ENCODE measurements around the gene ZYG11B. TPM values are rescaled to one million over a fixed set of nuclear protein-coding genes. Genes with fewer than 3 reads are reported as not detected.
"Not testable (repeated sequence)": the region's sequence is repeated elsewhere in the genome, so short reads cannot be mapped to it uniquely, and the experiment has no call there.

ZYG11B gene
- total and polyA plus RNA-seq, 7 experiments from 2014 or later = 14.2 to 26.8 (median 17.9) TPM

- Mint-ChIP-seq H3K4me3 (no peak overlapping the region), H3K36me3 (no peaks in the 10 kb centered on the region), H3K9me3 (no peaks in the 10 kb centered on the region), H3K27me3 (peaks cover 0 to 10% (median 5%) of the 10 kb centered on the region in 5 donors), H3K4me1 (no peaks in the 10 kb centered on the region), H3K27ac (no peak overlapping the region)
- no peaks in the 10 kb centered on the region for H3K4me1 ChIP-seq (ENCODE audit: control insufficient read depth in 2 of 2, insufficient read depth in 2 of 2, low read length in 2 of 2)
- no peaks in the 10 kb centered on the region for H3K9me3 ChIP-seq (ENCODE audit: control insufficient read depth in 2 of 3, low read length in 3 of 3)
- DNase-seq (no peak), ATAC-seq (no peak)
- no peak overlapping the region for H3K4me3 ChIP-seq (ENCODE audit: low read length)
- CTCF ChIA-PET = no interaction called here
- no peaks in the 10 kb centered on the region for H3K36me3 ChIP-seq (ENCODE audit: control insufficient read depth in 2 of 3, insufficient read depth in 3 of 3, low read length in 3 of 3)
- intact Hi-C loops (cut with micrococcal nuclease) = no loop called here
- no peak overlapping the region for H3K27ac ChIP-seq (ENCODE audit: low read depth, low read length)
- POLR2A ChIA-PET = no interaction called here
- H3K27me3 ChIP-seq (ENCODE audit: control insufficient read depth in 2 of 2, insufficient read depth in 2 of 2, low read length in 2 of 2) = no peaks in the 10 kb centered on the region
Observed at GRCh38 chr1:52862666-52863458, 136.6 kb downstream of the ZYG11B start.

GRCh38 chr1:52867087-52867863 is 141.0 kb downstream of the ZYG11B start:
- H3K27ac ChIP-seq (ENCODE audit: low read depth, low read length) = no peak overlapping the region
- DNase-seq = no peak
- no peaks in the 10 kb centered on the region for H3K36me3 ChIP-seq (ENCODE audit: control insufficient read depth in 2 of 3, insufficient read depth in 3 of 3, low read length in 3 of 3)
- no peak for ATAC-seq
- no peak overlapping the region for H3K4me3 ChIP-seq (ENCODE audit: low read length)
- Mint-ChIP-seq H3K4me1 (no peaks in the 10 kb centered on the region), H3K27me3 (peaks cover 0 to 10% (median 5%) of the 10 kb centered on the region in 5 donors), H3K27ac (no peak overlapping the region), H3K9me3 (peaks cover 0 to 2% (median 0%) of the 10 kb centered on the region in 11 donors), H3K4me3 (no peak overlapping the region), H3K36me3 (peaks cover 0 to 2% (median 0%) of the 10 kb centered on the region in 5 donors)
- intact Hi-C loops (cut with micrococcal nuclease) = no loop called here
- POLR2A ChIA-PET = no interaction called here
- H3K27me3 ChIP-seq (ENCODE audit: control insufficient read depth in 2 of 2, insufficient read depth in 2 of 2, low read length in 2 of 2) = no peaks in the 10 kb centered on the region
- no peaks in the 10 kb centered on the region for H3K4me1 ChIP-seq (ENCODE audit: control insufficient read depth in 2 of 2, insufficient read depth in 2 of 2, low read length in 2 of 2)
- CTCF ChIA-PET = interaction anchor here (0.6 kb wide), 1 partner anchor 144 kb away, joined by 7 read pairs; no protein-coding TSS in a partner anchor
- no peaks in the 10 kb centered on the region for H3K9me3 ChIP-seq (ENCODE audit: control insufficient read depth in 2 of 3, low read length in 3 of 3)

GRCh38 chr1:52869727-52870126 is 143.5 kb downstream of the ZYG11B start:
- H3K4me1 ChIP-seq (ENCODE audit: control insufficient read depth in 2 of 2, insufficient read depth in 2 of 2, low read length in 2 of 2); H3K9me3 ChIP-seq (ENCODE audit: control insufficient read depth in 2 of 3, low read length in 3 of 3); DNase-seq; H3K27ac ChIP-seq (ENCODE audit: low read depth, low read length); H3K27me3 ChIP-seq (ENCODE audit: control insufficient read depth in 2 of 2, insufficient read depth in 2 of 2, low read length in 2 of 2); H3K9me3 Mint-ChIP-seq; H3K36me3 ChIP-seq (ENCODE audit: control insufficient read depth in 2 of 3, insufficient read depth in 3 of 3, low read length in 3 of 3); H3K27ac Mint-ChIP-seq; intact Hi-C loops (cut with micrococcal nuclease); H3K27me3 Mint-ChIP-seq; H3K4me3 ChIP-seq (ENCODE audit: low read length); H3K4me1 Mint-ChIP-seq; POLR2A ChIA-PET; CTCF ChIA-PET; ATAC-seq; H3K36me3 Mint-ChIP-seq; H3K4me3 Mint-ChIP-seq: not testable (repeated sequence)

- H3K4me1 Mint-ChIP-seq = no peaks in the 10 kb centered on the region
- intact Hi-C loops (cut with micrococcal nuclease) = no loop called here
- H3K4me3 Mint-ChIP-seq = no peak overlapping the region
- peaks cover 0 to 3% (median 0%) of the 10 kb centered on the region in 5 donors for H3K36me3 Mint-ChIP-seq
- no peak overlapping the region for H3K27ac Mint-ChIP-seq
- Histone ChIP-seq H3K4me3 (ENCODE audit: low read length) (no peak overlapping the region), H3K27me3 (ENCODE audit: control insufficient read depth in 2 of 2, insufficient read depth in 2 of 2, low read length in 2 of 2) (no peaks in the 10 kb centered on the region), H3K9me3 (ENCODE audit: control insufficient read depth in 2 of 3, low read length in 3 of 3) (no peaks in the 10 kb centered on the region), H3K4me1 (ENCODE audit: control insufficient read depth in 2 of 2, insufficient read depth in 2 of 2, low read length in 2 of 2) (no peaks in the 10 kb centered on the region), H3K36me3 (ENCODE audit: control insufficient read depth in 2 of 3, insufficient read depth in 3 of 3, low read length in 3 of 3) (no peaks in the 10 kb centered on the region), H3K27ac (ENCODE audit: low read depth, low read length) (no peak overlapping the region)
- ChIA-PET POLR2A (no interaction called here), CTCF (no interaction called here)
- no peak for DNase-seq
- ATAC-seq = no peak
- peaks cover 0 to 3% (median 0%) of the 10 kb centered on the region in 5 donors for H3K27me3 Mint-ChIP-seq
- H3K9me3 Mint-ChIP-seq = no peaks in the 10 kb centered on the region
Observed at GRCh38 chr1:52876843-52877242, 150.6 kb downstream of the ZYG11B start.

Other genes starting within 250 kb of the ZYG11B start
- gene TUT4, start 173.4 kb upstream of the ZYG11B start, total RNA-seq = 100 to 1,000 TPM in 4 of 5 experiments, 10 to 100 TPM in 1; 80.4 to 169 (median 139) TPM
- gene TUT4, start 173.4 kb upstream of the ZYG11B start, polyA plus RNA-seq = 10 to 100 TPM; 32.8 to 50.4 TPM
- gene GPX7, start 124.1 kb upstream of the ZYG11B start, total RNA-seq = 10 to 100 TPM; 14.8 to 32.8 (median 29.2) TPM
- gene GPX7, start 124.1 kb upstream of the ZYG11B start, polyA plus RNA-seq = 10 to 100 TPM; 46.0 to 51.6 TPM
- gene SHISAL2A, start 93.3 kb upstream of the ZYG11B start, total RNA-seq = 10 to 100 TPM; 12.0 to 87.1 (median 49.8) TPM
- gene SHISAL2A, start 93.3 kb upstream of the ZYG11B start, polyA plus RNA-seq = 1 to 10 TPM; 6.8 to 6.9 TPM
- 10 to 100 TPM in 1 of 5 experiments, 1 to 10 TPM in 4; 1.4 to 14.4 (median 3.0) TPM for gene COA7, start 28.1 kb upstream of the ZYG11B start, total RNA-seq
- gene COA7, start 28.1 kb upstream of the ZYG11B start, polyA plus RNA-seq = 1 to 10 TPM; 2.0 to 3.7 TPM
- under 1 TPM in 3 of 5 experiments, not detected in 2; 0.07 to 0.27 (median 0.12) TPM for gene ZYG11A, start 116.3 kb downstream of the ZYG11B start, total RNA-seq
- not detected for gene ZYG11A, start 116.3 kb downstream of the ZYG11B start, polyA plus RNA-seq
- gene ECHDC2, start 195.3 kb downstream of the ZYG11B start, total RNA-seq = 100 to 1,000 TPM in 4 of 5 experiments, 10 to 100 TPM in 1; 77.6 to 200 (median 194) TPM
- gene ECHDC2, start 195.3 kb downstream of the ZYG11B start, polyA plus RNA-seq = 10 to 100 TPM; 31.8 to 33.0 TPM
- gene SCP2, start 200.8 kb downstream of the ZYG11B start, total RNA-seq = 10 to 100 TPM; 39.4 to 88.7 (median 48.3) TPM
- 100 to 1,000 TPM; 105 to 163 TPM for gene SCP2, start 200.8 kb downstream of the ZYG11B start, polyA plus RNA-seq

Data from naive thymus-derived CD4-positive, alpha-beta T cell (primary cell).